ENCODE results near the gene TMEM248.

- TF ChIP-seq CTCF (conservative IDR thresholded peaks at IDR 0.05; ENCODE audit: low read depth in 2 of 2) (no peak), EZH2 (IDR thresholded peaks at IDR 0.05; ENCODE audit: low read depth, unreplicated experiment) (no peak), POLR2AphosphoS5 (IDR thresholded peaks at IDR 0.05; ENCODE audit: low read depth) (no peak), STAT1 (IDR thresholded peaks at IDR 0.05; ENCODE audit: unreplicated experiment) (no peak), EZH2phosphoT487 (IDR thresholded peaks at IDR 0.05; ENCODE audit: unreplicated experiment) (no peak), CREB1 (CRISPR knock-in tag; IDR thresholded peaks at IDR 0.05; ENCODE audit: low read depth) (no peak), REST (IDR thresholded peaks at IDR 0.05; ENCODE audit: unreplicated experiment) (no peak), JUNB (IDR thresholded peaks at IDR 0.05; ENCODE audit: unreplicated experiment) (no peak), ZNF114 (CRISPR knock-in tag; IDR thresholded peaks at IDR 0.05) (no peak)
- TF ChIP-seq, protein P1, sequence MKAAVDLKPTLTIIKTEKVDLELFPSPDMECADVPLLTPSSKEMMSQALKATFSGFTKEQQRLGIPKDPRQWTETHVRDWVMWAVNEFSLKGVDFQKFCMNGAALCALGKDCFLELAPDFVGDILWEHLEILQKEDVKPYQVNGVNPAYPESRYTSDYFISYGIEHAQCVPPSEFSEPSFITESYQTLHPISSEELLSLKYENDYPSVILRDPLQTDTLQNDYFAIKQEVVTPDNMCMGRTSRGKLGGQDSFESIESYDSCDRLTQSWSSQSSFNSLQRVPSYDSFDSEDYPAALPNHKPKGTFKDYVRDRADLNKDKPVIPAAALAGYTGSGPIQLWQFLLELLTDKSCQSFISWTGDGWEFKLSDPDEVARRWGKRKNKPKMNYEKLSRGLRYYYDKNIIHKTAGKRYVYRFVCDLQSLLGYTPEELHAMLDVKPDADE (IDR thresholded peaks at IDR 0.05), result no peak
These were observed 432 bp downstream of the TMEM248 start for GRCh38 chr7:66921396-66921917.
